Stimulated activated naive CD8-positive, alpha-beta T cell treated with anti-CD3 and anti-CD28 coated beads, Interleukin-15, Interleukin-2, amounts not matched to agents 100 ng/mL and 50 ng/mL, for 24 hours (primary cell): ENCODE measurements around the gene PIP5K1C.

Source experiments
- H3K27ac Mint-ChIP-seq: one replicate; pipeline ENCODE4 v1.8.0; 2021; ENCODE audit warnings: mild to moderate bottlenecking, mixed read lengths
- H3K27me3 Mint-ChIP-seq: one replicate; pipeline ENCODE4 v1.8.0; 2021; ENCODE audit warnings: mixed read lengths
- H3K36me3 Mint-ChIP-seq: one replicate; pipeline ENCODE4 v1.8.0; 2021; ENCODE audit warnings: low read depth, mixed read lengths
- H3K4me1 Mint-ChIP-seq: one replicate; pipeline ENCODE4 v1.8.0; 2021; ENCODE audit warnings: low read depth, mixed read lengths
- H3K4me3 Mint-ChIP-seq: one replicate; pipeline ENCODE4 v1.8.0; 2021; ENCODE audit warnings: mild to moderate bottlenecking, mixed read lengths
- H3K9me3 Mint-ChIP-seq: one replicate; pipeline ENCODE4 v1.8.0; 2021; ENCODE audit warnings: mixed read lengths

Gene PIP5K1C

GRCh38 chr19:3606690-3607289 is 93.5 kb downstream of the PIP5K1C start, which contains the start of gene TBXA2R:
Gene TBXA2R, minus strand, starts transcription at chr19:3606875. Its CDS starts 6,241 bp downstream, at chr19:3600634.
- H3K27ac Mint-ChIP-seq: no peak within 1 kb of the TSS
- peaks cover 6% of the 10 kb centered on the region for H3K36me3 Mint-ChIP-seq
- H3K27me3 Mint-ChIP-seq: no peaks in the 10 kb centered on the region
- H3K4me1 Mint-ChIP-seq: peaks cover 8% of the 10 kb centered on the region
- H3K9me3 Mint-ChIP-seq: no peaks in the 10 kb centered on the region
- H3K4me3 Mint-ChIP-seq: peak within 1 kb of the TSS; percentile 39

- Mint-ChIP-seq H3K9me3 (no peaks in the 10 kb centered on the region), H3K27me3 (no peaks in the 10 kb centered on the region), H3K36me3 (peaks cover 5% of the 10 kb centered on the region), H3K4me3 (peak overlapping the region; percentile 39), H3K4me1 (peaks cover 8% of the 10 kb centered on the region), H3K27ac (no peak overlapping the region)
These were observed 94.0 kb downstream of the PIP5K1C start for GRCh38 chr19:3606174-3606689.

- no peaks in the 10 kb centered on the region for H3K9me3 Mint-ChIP-seq
- peaks cover 5% of the 10 kb centered on the region for H3K36me3 Mint-ChIP-seq
- H3K4me3 Mint-ChIP-seq: no peak overlapping the region
- no peak overlapping the region for H3K27ac Mint-ChIP-seq
- H3K4me1 Mint-ChIP-seq: peaks cover 8% of the 10 kb centered on the region
- H3K27me3 Mint-ChIP-seq: no peaks in the 10 kb centered on the region
These were observed 94.5 kb downstream of the PIP5K1C start for GRCh38 chr19:3605770-3606169.

- no peaks in the 10 kb centered on the region for H3K9me3 Mint-ChIP-seq
- peaks cover 8% of the 10 kb centered on the region for H3K4me1 Mint-ChIP-seq
- H3K4me3 Mint-ChIP-seq: no peak overlapping the region
- peaks cover under 1% of the 10 kb centered on the region for H3K36me3 Mint-ChIP-seq
- no peak overlapping the region for H3K27ac Mint-ChIP-seq
- H3K27me3 Mint-ChIP-seq: no peaks in the 10 kb centered on the region
These were observed 94.9 kb downstream of the PIP5K1C start for GRCh38 chr19:3605361-3605760.

- Mint-ChIP-seq H3K36me3 (no peaks in the 10 kb centered on the region), H3K9me3 (no peaks in the 10 kb centered on the region), H3K27ac (no peak overlapping the region), H3K27me3 (no peaks in the 10 kb centered on the region), H3K4me1 (peaks cover 8% of the 10 kb centered on the region), H3K4me3 (no peak overlapping the region)
These were observed 95.3 kb downstream of the PIP5K1C start for GRCh38 chr19:3604987-3605343.

- Mint-ChIP-seq H3K4me3 (no peak overlapping the region), H3K27ac (no peak overlapping the region), H3K36me3 (no peaks in the 10 kb centered on the region), H3K27me3 (no peaks in the 10 kb centered on the region), H3K4me1 (peaks cover 8% of the 10 kb centered on the region), H3K9me3 (no peaks in the 10 kb centered on the region)
These were observed 95.9 kb downstream of the PIP5K1C start for GRCh38 chr19:3604227-3604986.

- no peaks in the 10 kb centered on the region for H3K9me3 Mint-ChIP-seq
- H3K27ac Mint-ChIP-seq: no peak overlapping the region
These were observed 97.0 kb downstream of the PIP5K1C start for GRCh38 chr19:3603121-3603811.

GRCh38 chr19:3601021-3601420 is 99.2 kb downstream of the PIP5K1C start:
- no peaks in the 10 kb centered on the region for H3K9me3 Mint-ChIP-seq
- H3K4me3 Mint-ChIP-seq: no peak overlapping the region
- H3K27ac Mint-ChIP-seq: no peak overlapping the region
- no peaks in the 10 kb centered on the region for H3K27me3 Mint-ChIP-seq
- no peaks in the 10 kb centered on the region for H3K36me3 Mint-ChIP-seq
- H3K4me1 Mint-ChIP-seq: no peaks in the 10 kb centered on the region

More at GRCh38 chr19:3603121-3603811, 97.0 kb downstream of the PIP5K1C start:
- no peaks in the 10 kb centered on the region for H3K27me3 Mint-ChIP-seq
- peaks cover 6% of the 10 kb centered on the region for H3K4me1 Mint-ChIP-seq
- no peaks in the 10 kb centered on the region for H3K36me3 Mint-ChIP-seq
- no peak overlapping the region for H3K4me3 Mint-ChIP-seq

- H3K27ac Mint-ChIP-seq: no peak overlapping the region
- no peaks in the 10 kb centered on the region for H3K4me1 Mint-ChIP-seq
- H3K27me3 Mint-ChIP-seq: no peaks in the 10 kb centered on the region
- H3K36me3 Mint-ChIP-seq: no peaks in the 10 kb centered on the region
- no peaks in the 10 kb centered on the region for H3K9me3 Mint-ChIP-seq
- H3K4me3 Mint-ChIP-seq: no peak overlapping the region
These were observed 100.5 kb downstream of the PIP5K1C start for GRCh38 chr19:3599776-3600187.

- Mint-ChIP-seq H3K4me1 (no peaks in the 10 kb centered on the region), H3K27me3 (no peaks in the 10 kb centered on the region), H3K36me3 (no peaks in the 10 kb centered on the region), H3K4me3 (no peak overlapping the region), H3K9me3 (no peaks in the 10 kb centered on the region), H3K27ac (no peak overlapping the region)
These were observed 104.7 kb downstream of the PIP5K1C start for GRCh38 chr19:3595521-3596061.

GRCh38 chr19:3593156-3593555 is 107.1 kb downstream of the PIP5K1C start:
- H3K4me3 Mint-ChIP-seq: no peak overlapping the region
- H3K27me3 Mint-ChIP-seq: no peaks in the 10 kb centered on the region
- H3K36me3 Mint-ChIP-seq: no peaks in the 10 kb centered on the region
- no peaks in the 10 kb centered on the region for H3K9me3 Mint-ChIP-seq
- H3K27ac Mint-ChIP-seq: no peak overlapping the region
- H3K4me1 Mint-ChIP-seq: no peaks in the 10 kb centered on the region

GRCh38 chr19:3591876-3592613 is 108.2 kb downstream of the PIP5K1C start:
- no peaks in the 10 kb centered on the region for H3K4me1 Mint-ChIP-seq
- no peak overlapping the region for H3K27ac Mint-ChIP-seq
- H3K36me3 Mint-ChIP-seq: no peaks in the 10 kb centered on the region
- H3K27me3 Mint-ChIP-seq: no peaks in the 10 kb centered on the region
- H3K9me3 Mint-ChIP-seq: no peaks in the 10 kb centered on the region
- no peak overlapping the region for H3K4me3 Mint-ChIP-seq

- Mint-ChIP-seq H3K9me3 (no peaks in the 10 kb centered on the region), H3K27ac (no peak overlapping the region), H3K4me1 (no peaks in the 10 kb centered on the region), H3K36me3 (no peaks in the 10 kb centered on the region), H3K4me3 (no peak overlapping the region), H3K27me3 (no peaks in the 10 kb centered on the region)
These were observed 109.1 kb downstream of the PIP5K1C start for GRCh38 chr19:3590991-3591659.

- Mint-ChIP-seq H3K4me3 (no peak overlapping the region), H3K4me1 (no peaks in the 10 kb centered on the region), H3K27ac (no peak overlapping the region), H3K9me3 (no peaks in the 10 kb centered on the region), H3K36me3 (no peaks in the 10 kb centered on the region), H3K27me3 (no peaks in the 10 kb centered on the region)
These were observed 110.3 kb downstream of the PIP5K1C start for GRCh38 chr19:3589949-3590348.
